Measurements from ENCODE around the gene GASK1B. TPM values are rescaled to one million over a fixed set of nuclear protein-coding genes. Genes with fewer than 3 reads are reported as not detected.

Gene GASK1B
- total RNA-seq, 1 donor, result 22.3 TPM

DNA sequence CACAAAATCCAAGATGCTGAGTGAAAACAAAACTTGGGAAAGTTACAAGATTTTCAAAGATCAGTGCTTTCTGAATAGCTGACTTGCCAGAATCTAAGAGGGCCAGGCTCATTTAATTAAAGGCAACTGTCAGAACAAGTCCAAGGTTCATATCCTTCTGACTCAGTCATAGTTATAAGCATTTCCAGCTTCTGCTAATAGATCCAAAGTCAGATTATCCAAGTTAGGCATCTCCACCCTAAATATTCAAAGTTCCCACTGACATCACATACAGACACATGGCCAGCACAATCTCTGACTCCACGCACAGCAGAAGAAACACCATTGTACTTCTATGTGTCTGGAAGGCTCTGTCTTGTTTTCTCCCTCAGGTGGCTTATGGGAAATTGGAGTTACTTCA is 41.8 kb downstream of the GASK1B start:
- DNase-seq (ENCODE audit: low read depth), result peak; percentile 88
- TF ChIP-seq, protein P1, sequence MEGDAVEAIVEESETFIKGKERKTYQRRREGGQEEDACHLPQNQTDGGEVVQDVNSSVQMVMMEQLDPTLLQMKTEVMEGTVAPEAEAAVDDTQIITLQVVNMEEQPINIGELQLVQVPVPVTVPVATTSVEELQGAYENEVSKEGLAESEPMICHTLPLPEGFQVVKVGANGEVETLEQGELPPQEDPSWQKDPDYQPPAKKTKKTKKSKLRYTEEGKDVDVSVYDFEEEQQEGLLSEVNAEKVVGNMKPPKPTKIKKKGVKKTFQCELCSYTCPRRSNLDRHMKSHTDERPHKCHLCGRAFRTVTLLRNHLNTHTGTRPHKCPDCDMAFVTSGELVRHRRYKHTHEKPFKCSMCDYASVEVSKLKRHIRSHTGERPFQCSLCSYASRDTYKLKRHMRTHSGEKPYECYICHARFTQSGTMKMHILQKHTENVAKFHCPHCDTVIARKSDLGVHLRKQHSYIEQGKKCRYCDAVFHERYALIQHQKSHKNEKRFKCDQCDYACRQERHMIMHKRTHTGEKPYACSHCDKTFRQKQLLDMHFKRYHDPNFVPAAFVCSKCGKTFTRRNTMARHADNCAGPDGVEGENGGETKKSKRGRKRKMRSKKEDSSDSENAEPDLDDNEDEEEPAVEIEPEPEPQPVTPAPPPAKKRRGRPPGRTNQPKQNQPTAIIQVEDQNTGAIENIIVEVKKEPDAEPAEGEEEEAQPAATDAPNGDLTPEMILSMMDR (IDR thresholded peaks at IDR 0.05; ENCODE audit: insufficient read depth, low read length), result no peak

DNA sequence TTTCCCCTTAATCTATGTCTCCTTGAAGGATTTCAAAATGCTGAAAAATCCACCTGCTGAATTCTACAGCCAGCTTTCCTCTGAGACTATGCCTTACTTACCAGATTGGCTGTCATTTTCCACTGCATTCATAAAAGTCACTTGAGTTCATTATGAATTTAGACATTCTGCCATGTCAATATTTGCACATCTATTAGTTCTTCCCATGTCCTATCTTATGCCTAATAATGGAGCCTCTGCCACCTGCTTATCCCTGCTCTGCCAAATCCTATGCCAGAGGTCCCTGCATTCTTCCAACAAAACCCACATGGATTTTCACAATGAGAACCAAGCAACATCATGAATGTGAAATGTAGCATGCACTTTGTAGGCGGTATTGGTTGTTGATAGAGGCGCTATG is 42.6 kb downstream of the GASK1B start:
- TF ChIP-seq, protein P1 (IDR thresholded peaks at IDR 0.05; ENCODE audit: insufficient read depth, low read length), result no peak
- DNase-seq (ENCODE audit: low read depth), result no peak
- H3K4me3 ChIP-seq (ENCODE audit: low read depth, low read length), result no peak overlapping the region

More for the DNA sequence above, 41.8 kb downstream of the GASK1B start:
- H3K4me3 ChIP-seq (ENCODE audit: low read depth, low read length), result no peak overlapping the region

DNA sequence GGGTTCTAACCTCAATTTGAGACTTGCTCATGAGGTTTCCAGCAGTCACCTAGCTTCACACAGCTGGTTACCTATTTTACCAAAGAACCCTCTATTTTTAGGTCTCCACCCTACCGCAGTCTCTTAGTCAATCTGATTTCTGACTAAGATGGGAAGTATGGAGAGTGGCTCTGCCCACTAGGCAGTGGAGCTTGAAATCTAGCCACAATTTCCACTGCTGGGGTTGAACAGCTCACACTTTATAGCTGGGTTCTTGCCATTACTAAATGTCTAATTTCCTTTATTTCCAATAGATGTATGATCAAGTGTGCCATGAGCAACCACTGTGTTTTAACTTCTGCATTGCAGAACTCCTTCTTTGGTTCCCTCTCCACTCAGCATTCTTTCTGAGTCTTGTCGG is 43.1 kb downstream of the GASK1B start:
- peak; percentile 37 for DNase-seq (ENCODE audit: low read depth)
- TF ChIP-seq, protein P1 (IDR thresholded peaks at IDR 0.05; ENCODE audit: insufficient read depth, low read length), result no peak
- H3K4me3 ChIP-seq (ENCODE audit: low read depth, low read length), result no peak overlapping the region

DNA sequence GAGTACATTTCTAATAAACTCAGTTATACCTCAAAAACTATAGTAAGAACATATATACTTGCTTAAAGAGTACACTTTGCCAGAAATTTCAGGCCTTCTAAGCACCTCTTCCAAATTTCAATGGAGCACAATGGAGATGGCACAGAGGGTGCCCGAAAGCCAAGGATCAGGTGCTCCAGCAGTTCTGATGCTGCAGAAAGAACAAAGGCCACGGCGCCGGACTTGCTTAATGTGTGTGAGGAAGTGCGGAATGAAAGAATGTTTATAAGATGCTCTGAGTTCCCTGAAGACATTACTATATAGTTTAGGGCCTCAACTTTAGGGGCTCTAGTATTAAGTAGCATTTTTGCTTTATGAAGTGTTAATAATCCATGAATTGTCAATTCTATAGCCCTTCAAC is 44.3 kb downstream of the GASK1B start:
- no peak for DNase-seq (ENCODE audit: low read depth)
- H3K4me3 ChIP-seq (ENCODE audit: low read depth, low read length), result no peak overlapping the region
- TF ChIP-seq, protein P1 (IDR thresholded peaks at IDR 0.05; ENCODE audit: insufficient read depth, low read length), result no peak

DNA sequence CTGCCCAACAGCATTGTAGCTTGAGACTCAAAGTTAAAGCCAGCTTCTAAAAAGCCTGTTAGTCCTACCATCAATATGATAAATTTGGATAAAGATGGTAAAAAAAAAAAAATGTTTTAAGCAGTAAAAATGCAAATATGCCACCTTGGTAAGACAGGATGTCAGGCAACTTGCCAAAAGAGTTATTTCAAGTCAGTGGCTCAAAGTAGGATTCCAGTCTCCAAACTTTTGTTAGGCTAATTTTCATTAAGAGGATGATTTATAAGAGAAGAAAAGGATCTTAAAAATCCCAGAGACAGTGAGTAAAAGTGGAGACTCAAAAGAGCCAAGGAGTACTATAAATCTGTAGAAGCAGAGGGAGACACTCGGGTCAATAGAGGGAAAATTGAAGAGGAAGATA is 47.5 kb downstream of the GASK1B start:
- no peak for DNase-seq (ENCODE audit: low read depth)
- no peak overlapping the region for H3K4me3 ChIP-seq (ENCODE audit: low read depth, low read length)
- TF ChIP-seq, protein P1 (IDR thresholded peaks at IDR 0.05; ENCODE audit: insufficient read depth, low read length), result no peak

Other genes starting within 250 kb of the GASK1B start
- 5.6 and 8.3 TPM in 2 replicates for gene TMEM144, start 37.5 kb upstream of the GASK1B start, total RNA-seq (ENCODE audit: low replicate concordance)